Right kidney (tissue), 1 donor: ENCODE data around the gene SCAF4.
"Not testable (repeated sequence)": the region's sequence is repeated elsewhere in the genome, so short reads cannot be mapped to it uniquely, and the experiment has no call there.

Source experiments
- DNase-seq: peaks from one replicate; pipeline ENCODE4 v3.0.0-alpha.2; 2016

The SCAF4 gene

GRCh38 chr21:31644643-31645042 is 87.3 kb downstream of the SCAF4 start:
- no peak for DNase-seq

GRCh38 chr21:31641416-31641922 is 90.4 kb downstream of the SCAF4 start:
- DNase-seq, result no peak

- no peak for DNase-seq
Observed at GRCh38 chr21:31636874-31637273, 95.0 kb downstream of the SCAF4 start.

- no peak for DNase-seq
Observed at GRCh38 chr21:31634993-31635392, 96.9 kb downstream of the SCAF4 start.

- not testable (repeated sequence) for DNase-seq
Observed at GRCh38 chr21:31631881-31632280, 100.0 kb downstream of the SCAF4 start.

GRCh38 chr21:31629972-31630711 is 101.8 kb downstream of the SCAF4 start:
- DNase-seq, result no peak

GRCh38 chr21:31624961-31625491 is 106.9 kb downstream of the SCAF4 start:
- DNase-seq, result no peak

GRCh38 chr21:31624181-31624580 is 107.7 kb downstream of the SCAF4 start:
- DNase-seq, result no peak

- DNase-seq, result no peak
Observed at GRCh38 chr21:31623664-31624063, 108.3 kb downstream of the SCAF4 start.

GRCh38 chr21:31622397-31622796 is 109.5 kb downstream of the SCAF4 start:
- DNase-seq, result no peak
